Neural cell (in vitro differentiated cells): Measurements from ENCODE around the gene MYO3B. TPM values are rescaled to one million over a fixed set of nuclear protein-coding genes. Genes with fewer than 3 reads are reported as not detected.

Source experiments
- H2AFZ ChIP-seq: fragments of 200-600, 300-800 bp; sonication (generic), shearing (Covaris generic); 2 replicates; pipeline ENCODE4 v1.6.0; 2014; ENCODE audit warnings: low read depth, mild to moderate bottlenecking, antibody characterized with exemption, low read length, moderate library complexity
- H3F3A ChIP-seq: fragments of 200-600 bp; shearing (Covaris generic); 2 replicates; pipeline ENCODE4 v1.6.1; 2016; ENCODE audit warnings: mild to moderate bottlenecking, moderate library complexity, mixed read lengths, antibody characterized with exemption, low read length; ENCODE audit not compliant: insufficient read depth, poor library complexity, severe bottlenecking
- H3K27ac ChIP-seq: fragments of 200-600, 300-800 bp; sonication (generic), shearing (Covaris generic); 2 replicates; pipeline ENCODE4 v1.5.1; 2014; ENCODE audit warnings: mild to moderate bottlenecking, low read length, moderate library complexity
- H3K27me3 ChIP-seq: fragments of 300-800, 200-600 bp; sonication (generic), shearing (Covaris generic); 2 replicates; pipeline ENCODE4 v1.6.0; 2014; ENCODE audit warnings: mild to moderate bottlenecking, low read depth, low read length, moderate library complexity; ENCODE audit not compliant: insufficient read depth
- H3K36me3 ChIP-seq: fragments of 300-800, 200-600 bp; sonication (generic), shearing (Covaris generic); 2 replicates; pipeline ENCODE4 v1.5.1; 2014; ENCODE audit warnings: mild to moderate bottlenecking, antibody characterized with exemption, low read length, moderate library complexity; ENCODE audit not compliant: insufficient read depth
- H3K4me2 ChIP-seq: fragments of 300-800, 200-600 bp; sonication (generic), shearing (Covaris generic); 2 replicates; pipeline ENCODE4 v1.6.0; 2014; ENCODE audit warnings: mild to moderate bottlenecking, low read length
- H3K4me3 ChIP-seq: fragments of 300-800, 200-600 bp; sonication (generic), shearing (Covaris generic); 2 replicates; pipeline ENCODE4 v1.5.1; 2014; ENCODE audit warnings: mild to moderate bottlenecking, low read length, moderate library complexity
- H3K79me2 ChIP-seq: fragments of 200-600 bp; shearing (Covaris generic); replicated peaks from 2 replicates; pipeline ENCODE4 v1.6.0; 2014; ENCODE audit warnings: mild to moderate bottlenecking, low read length, moderate library complexity; ENCODE audit not compliant: insufficient read depth
- H3K9ac ChIP-seq: fragments of 300-800, 200-600 bp; sonication (generic), shearing (Covaris generic); 2 replicates; pipeline ENCODE4 v1.6.1; 2016; ENCODE audit warnings: mild to moderate bottlenecking, low read length, mixed read lengths
- H3K9me2 ChIP-seq: fragments of 200-600 bp; shearing (Covaris generic); 2 replicates; pipeline ENCODE4 v1.6.1; 2016; ENCODE audit warnings: mild to moderate bottlenecking, low read length, mixed read lengths; ENCODE audit not compliant: insufficient read depth
- H3K9me3 ChIP-seq: fragments of 200-600, 300-800 bp; sonication (generic), shearing (Covaris generic); 2 replicates; pipeline ENCODE4 v1.6.1; 2016; ENCODE audit warnings: mild to moderate bottlenecking, mixed run types, low read length, moderate library complexity, mixed read lengths
- H4K20me1 ChIP-seq: fragments of 200-600 bp; shearing (Covaris generic); 2 replicates; pipeline ENCODE4 v1.6.1; 2016; ENCODE audit warnings: mild to moderate bottlenecking, mixed run types; ENCODE audit not compliant: insufficient read depth
- EP300 ChIP-seq: fragments of 450-650 bp; conservative IDR thresholded peaks from 2 replicates; pipeline ENCODE4 v1.6.1; 2014; ENCODE audit warnings: antibody characterized with exemption, mild to moderate bottlenecking, moderate library complexity; ENCODE audit not compliant: poor library complexity, severe bottlenecking
- EZH2 ChIP-seq: fragments of 200-600, 300-800 bp; shearing (Covaris generic), sonication (generic); IDR thresholded peaks from 2 replicates; pipeline ENCODE4 v1.6.1; 2014; ENCODE audit warnings: antibody characterized with exemption, low read length, borderline replicate concordance, mild to moderate bottlenecking; ENCODE audit not compliant: insufficient read depth, poor library complexity, severe bottlenecking
- MXI1 ChIP-seq: fragments of 450-650 bp; conservative IDR thresholded peaks from 2 replicates; pipeline ENCODE4 v1.6.1; 2014; ENCODE audit warnings: antibody characterized with exemption, mild to moderate bottlenecking; ENCODE audit not compliant: poor library complexity, severe bottlenecking
- POLR2AphosphoS5 ChIP-seq: IDR thresholded peaks from 2 replicates; pipeline ENCODE4 v1.6.1; 2012
- RAD21 ChIP-seq: fragments of 450-650 bp; conservative IDR thresholded peaks from 2 replicates; pipeline ENCODE4 v1.6.1; 2014; ENCODE audit warnings: antibody characterized with exemption, mild to moderate bottlenecking, moderate library complexity
- SMC3 ChIP-seq: fragments of 450-650 bp; conservative IDR thresholded peaks from 2 replicates; pipeline ENCODE4 v1.6.1; 2014; ENCODE audit warnings: antibody characterized with exemption, mild to moderate bottlenecking, moderate library complexity; ENCODE audit not compliant: poor library complexity
- TAF1 ChIP-seq: IDR thresholded peaks from 2 replicates; pipeline ENCODE4 v1.6.1; 2012; ENCODE audit warnings: low read depth
- polyA plus RNA-seq: library from polyadenylated mRNA; depleted of rRNA; stranded (reverse); fragments of >200 nt; gene quantifications from 2 replicates; pipeline ENCODE4 v1.2.3, GENCODE V29; 2014
- TF ChIP-seq, protein P1 (sequence below): IDR thresholded peaks from 2 replicates; pipeline ENCODE4 v1.6.1; 2012; ENCODE audit warnings: borderline replicate concordance
- TF ChIP-seq, protein P2 (sequence below): fragments of 450-650 bp; IDR thresholded peaks from 2 replicates; pipeline ENCODE4 v1.5.1; 2014; ENCODE audit warnings: antibody characterized with exemption, mild to moderate bottlenecking, moderate library complexity; ENCODE audit not compliant: poor library complexity, severe bottlenecking

MYO3B gene
- polyA plus RNA-seq, 1 donor from 2014 or later: 0.11 TPM

DNA sequence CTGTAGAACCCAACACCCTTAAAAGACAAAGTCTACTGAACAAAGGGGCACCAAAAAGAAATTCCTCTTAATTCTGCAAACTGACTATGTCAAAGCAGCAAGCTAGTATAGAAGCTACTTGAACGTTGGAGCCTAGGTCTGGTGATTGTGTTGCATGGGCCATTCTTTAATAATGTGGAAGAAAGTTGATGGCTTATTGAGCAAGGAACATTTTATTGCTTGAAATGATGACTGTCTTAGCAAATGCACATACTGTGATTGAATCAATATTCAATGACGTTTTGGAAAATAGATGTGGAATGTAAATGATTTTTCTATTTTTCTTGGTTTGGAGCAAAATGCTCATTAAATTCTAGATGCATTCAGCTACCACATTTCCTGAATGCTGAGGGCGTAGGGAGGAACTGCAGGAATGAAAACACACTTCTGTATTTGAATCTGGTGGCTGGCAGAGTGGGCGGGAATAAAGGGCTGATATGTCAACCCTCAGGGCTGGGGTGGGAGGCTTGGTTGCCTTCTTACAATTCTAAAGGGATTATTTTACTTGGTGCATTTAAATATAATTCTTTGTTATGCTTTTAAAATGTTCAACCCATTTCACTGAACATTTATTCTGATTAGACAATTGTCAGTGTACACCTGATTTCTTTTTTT, 26.5 kb downstream of the MYO3B start:
- Histone ChIP-seq H3F3A (no peaks in the 10 kb centered on the region), H3K79me2 (no peaks in the 10 kb centered on the region), H3K4me3 (no peak overlapping the region), H2AFZ (no peak overlapping the region), H3K4me2 (no peak overlapping the region), H3K36me3 (no peaks in the 10 kb centered on the region), H4K20me1 (no peaks in the 10 kb centered on the region), H3K9me2 (no peaks in the 10 kb centered on the region), H3K27ac (no peak overlapping the region), H3K27me3 (no peaks in the 10 kb centered on the region), H3K9ac (no peak overlapping the region), H3K9me3 (no peaks in the 10 kb centered on the region)
- TF ChIP-seq SMC3: no peak
- TF ChIP-seq, protein P1, sequence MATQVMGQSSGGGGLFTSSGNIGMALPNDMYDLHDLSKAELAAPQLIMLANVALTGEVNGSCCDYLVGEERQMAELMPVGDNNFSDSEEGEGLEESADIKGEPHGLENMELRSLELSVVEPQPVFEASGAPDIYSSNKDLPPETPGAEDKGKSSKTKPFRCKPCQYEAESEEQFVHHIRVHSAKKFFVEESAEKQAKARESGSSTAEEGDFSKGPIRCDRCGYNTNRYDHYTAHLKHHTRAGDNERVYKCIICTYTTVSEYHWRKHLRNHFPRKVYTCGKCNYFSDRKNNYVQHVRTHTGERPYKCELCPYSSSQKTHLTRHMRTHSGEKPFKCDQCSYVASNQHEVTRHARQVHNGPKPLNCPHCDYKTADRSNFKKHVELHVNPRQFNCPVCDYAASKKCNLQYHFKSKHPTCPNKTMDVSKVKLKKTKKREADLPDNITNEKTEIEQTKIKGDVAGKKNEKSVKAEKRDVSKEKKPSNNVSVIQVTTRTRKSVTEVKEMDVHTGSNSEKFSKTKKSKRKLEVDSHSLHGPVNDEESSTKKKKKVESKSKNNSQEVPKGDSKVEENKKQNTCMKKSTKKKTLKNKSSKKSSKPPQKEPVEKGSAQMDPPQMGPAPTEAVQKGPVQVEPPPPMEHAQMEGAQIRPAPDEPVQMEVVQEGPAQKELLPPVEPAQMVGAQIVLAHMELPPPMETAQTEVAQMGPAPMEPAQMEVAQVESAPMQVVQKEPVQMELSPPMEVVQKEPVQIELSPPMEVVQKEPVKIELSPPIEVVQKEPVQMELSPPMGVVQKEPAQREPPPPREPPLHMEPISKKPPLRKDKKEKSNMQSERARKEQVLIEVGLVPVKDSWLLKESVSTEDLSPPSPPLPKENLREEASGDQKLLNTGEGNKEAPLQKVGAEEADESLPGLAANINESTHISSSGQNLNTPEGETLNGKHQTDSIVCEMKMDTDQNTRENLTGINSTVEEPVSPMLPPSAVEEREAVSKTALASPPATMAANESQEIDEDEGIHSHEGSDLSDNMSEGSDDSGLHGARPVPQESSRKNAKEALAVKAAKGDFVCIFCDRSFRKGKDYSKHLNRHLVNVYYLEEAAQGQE: no peak
- TF ChIP-seq POLR2AphosphoS5: no peak
- TF ChIP-seq TAF1: no peak
- no peak for TF ChIP-seq MXI1

DNA sequence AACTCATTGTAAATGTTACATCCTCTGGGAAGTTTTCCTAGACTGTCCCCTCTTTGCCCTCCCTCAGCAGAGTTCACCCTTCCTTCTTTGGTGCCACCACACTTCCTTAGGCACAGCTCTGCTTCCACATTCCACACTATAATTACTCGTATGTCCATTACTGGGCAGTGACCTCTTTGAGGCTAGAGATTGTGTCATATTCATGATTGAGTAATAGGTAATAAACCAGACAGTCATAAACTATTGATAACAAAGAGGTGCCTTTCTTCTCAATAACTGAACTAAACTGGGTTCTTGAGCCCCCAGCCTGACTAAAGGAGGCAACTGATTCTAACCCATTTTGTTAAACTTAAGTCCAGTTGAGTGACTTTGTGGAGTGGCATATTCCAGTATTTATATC, 28.3 kb downstream of the MYO3B start:
- Histone ChIP-seq H3K79me2 (no peaks in the 10 kb centered on the region), H3K4me3 (no peak overlapping the region), H3K9ac (no peak overlapping the region), H3K27me3 (no peaks in the 10 kb centered on the region), H3F3A (no peaks in the 10 kb centered on the region), H3K9me3 (no peaks in the 10 kb centered on the region), H3K36me3 (no peaks in the 10 kb centered on the region), H4K20me1 (no peaks in the 10 kb centered on the region), H3K27ac (no peak overlapping the region), H3K4me2 (no peak overlapping the region), H2AFZ (no peak overlapping the region), H3K9me2 (no peaks in the 10 kb centered on the region)
- no peak for TF ChIP-seq POLR2AphosphoS5
- TF ChIP-seq TAF1: no peak

DNA sequence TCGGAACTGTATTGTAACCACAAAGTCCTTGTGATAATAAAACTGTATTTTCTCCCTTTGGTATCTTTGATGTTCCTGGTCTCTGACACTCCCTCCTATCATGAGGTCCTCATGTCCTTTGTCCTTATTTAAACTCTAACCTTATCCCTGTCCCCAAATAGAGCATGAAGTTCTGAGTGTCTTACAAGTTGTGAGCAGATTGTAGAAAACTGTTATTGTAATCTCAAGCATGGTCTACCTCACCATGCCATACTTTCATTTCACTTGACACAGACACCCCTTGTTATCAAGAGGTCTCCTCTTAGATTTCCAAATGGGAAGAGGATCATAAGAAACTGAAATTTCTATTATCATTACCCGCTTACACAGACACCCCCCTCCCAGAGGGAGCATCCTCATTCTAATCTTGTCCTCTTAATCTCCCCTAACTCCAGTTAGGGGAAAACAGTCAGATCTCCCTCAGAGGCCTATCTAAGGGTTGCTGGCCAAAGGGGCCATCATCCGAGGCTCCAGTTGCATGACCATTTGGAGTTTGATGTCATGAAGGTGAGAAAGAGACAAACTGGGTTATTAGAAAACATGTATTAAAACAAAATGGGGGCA, 29.0 kb downstream of the MYO3B start:
- no peak overlapping the region for H3K4me2 ChIP-seq
- no peak overlapping the region for H3K27ac ChIP-seq
- H3F3A ChIP-seq: no peaks in the 10 kb centered on the region
- TF ChIP-seq EP300 (no peak), MXI1 (no peak), RAD21 (no peak), EZH2 (no peak), SMC3 (no peak), TAF1 (no peak), POLR2AphosphoS5 (no peak)
- TF ChIP-seq, protein P2, sequence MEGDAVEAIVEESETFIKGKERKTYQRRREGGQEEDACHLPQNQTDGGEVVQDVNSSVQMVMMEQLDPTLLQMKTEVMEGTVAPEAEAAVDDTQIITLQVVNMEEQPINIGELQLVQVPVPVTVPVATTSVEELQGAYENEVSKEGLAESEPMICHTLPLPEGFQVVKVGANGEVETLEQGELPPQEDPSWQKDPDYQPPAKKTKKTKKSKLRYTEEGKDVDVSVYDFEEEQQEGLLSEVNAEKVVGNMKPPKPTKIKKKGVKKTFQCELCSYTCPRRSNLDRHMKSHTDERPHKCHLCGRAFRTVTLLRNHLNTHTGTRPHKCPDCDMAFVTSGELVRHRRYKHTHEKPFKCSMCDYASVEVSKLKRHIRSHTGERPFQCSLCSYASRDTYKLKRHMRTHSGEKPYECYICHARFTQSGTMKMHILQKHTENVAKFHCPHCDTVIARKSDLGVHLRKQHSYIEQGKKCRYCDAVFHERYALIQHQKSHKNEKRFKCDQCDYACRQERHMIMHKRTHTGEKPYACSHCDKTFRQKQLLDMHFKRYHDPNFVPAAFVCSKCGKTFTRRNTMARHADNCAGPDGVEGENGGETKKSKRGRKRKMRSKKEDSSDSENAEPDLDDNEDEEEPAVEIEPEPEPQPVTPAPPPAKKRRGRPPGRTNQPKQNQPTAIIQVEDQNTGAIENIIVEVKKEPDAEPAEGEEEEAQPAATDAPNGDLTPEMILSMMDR: no peak
- TF ChIP-seq, protein P1: no peak
- no peaks in the 10 kb centered on the region for H3K79me2 ChIP-seq
- H2AFZ ChIP-seq: no peak overlapping the region
- H3K9me2 ChIP-seq: no peaks in the 10 kb centered on the region
- no peaks in the 10 kb centered on the region for H3K27me3 ChIP-seq
- H3K9me3 ChIP-seq: no peaks in the 10 kb centered on the region
- no peak overlapping the region for H3K9ac ChIP-seq
- no peaks in the 10 kb centered on the region for H4K20me1 ChIP-seq
- H3K4me3 ChIP-seq: no peak overlapping the region
- no peaks in the 10 kb centered on the region for H3K36me3 ChIP-seq
